A549 (cell line): Measurements from ENCODE around the gene SLC6A6. TPM values are rescaled to one million over a fixed set of nuclear protein-coding genes. Genes with fewer than 3 reads are reported as not detected.
A peak's percentile ranks its signal among the peaks of the same experiment; 100 is the strongest.

ENCODE experiments used
- ATAC-seq, 2 experiments: fragments of 200-7000 bp in 1 of 2; fragments of >200 bp in 1 of 2; cut with Nextera tagmentation in 1 of 2; cut with Tn5 transposase in 1 of 2; 3 replicates each; pipeline versions ENCODE4 v1.8.0 to v1.9.1; 2018 to 2020; ENCODE audit warnings: mild to moderate bottlenecking in 1 of 2, moderate library complexity in 1 of 2
- CTCF ChIA-PET: fragments of 300-600 bp; sonication (Branson Sonifier 250); formaldehyde crosslinking; extraction: SDS; loops from one replicate; lab custom pipeline; 2021; ENCODE audit warnings: antibody characterized with exemption, inconsistent platforms; lab: Yijun Ruan, JAX
- POLR2A ChIA-PET: fragments of 350-600 bp; formaldehyde crosslinking; extraction: SDS; loops from one replicate; lab custom pipeline; 2021; ENCODE audit warnings: antibody characterized with exemption, inconsistent platforms; lab: Yijun Ruan, JAX
- DNase-seq, 2 experiments: peaks; one replicate each; pipeline versions ENCODE4 v3.0.0 to v3.0.0-alpha.2; 2011 to 2016; ENCODE audit warnings: low read depth in 1 of 2, low spot score in 1 of 2
- FAIRE-seq: peaks from 2 replicates; lab custom pipeline; 2011; peaks lifted over from hg19 to GRCh38; lab: Jason Lieb, UNC
- H3K27ac ChIP-seq, 2 experiments: fragments of >200 bp; sonication (Bioruptor Twin); formaldehyde crosslinking; 3 replicates each; pipeline ENCODE4 v1.5.1; 2016 to 2017
- H3K4me1 ChIP-seq: fragments of >200 bp; sonication (Bioruptor Twin); formaldehyde crosslinking; 3 replicates; pipeline ENCODE4 v1.6.1; 2016
- H3K4me2 ChIP-seq: fragments of >200 bp; sonication (Bioruptor Twin); formaldehyde crosslinking; 3 replicates; pipeline ENCODE4 v1.6.1; 2016
- H3K4me3 ChIP-seq: fragments of >200 bp; sonication (Bioruptor Twin); formaldehyde crosslinking; 3 replicates; pipeline ENCODE4 v1.5.1; 2016
- H3K9me3 ChIP-seq: fragments of >200 bp; sonication (Bioruptor Twin); formaldehyde crosslinking; 3 replicates; pipeline ENCODE4 v1.6.1; 2016
- BHLHE40 ChIP-seq: IDR thresholded peaks from 2 replicates; pipeline ENCODE4 v1.6.1; 2012; ENCODE audit warnings: low read depth, low read length, inconsistent platforms
- CBX8 ChIP-seq: fragments of 200-600 bp; sonication (generic); IDR thresholded peaks from 2 replicates; pipeline ENCODE4 v1.6.1; 2016
- CEBPB ChIP-seq, 2 experiments: fragments of >200 bp in 1 of 2; sonication (Bioruptor Twin) in 1 of 2; formaldehyde crosslinking in 1 of 2; IDR thresholded peaks; 2 replicates each; pipeline ENCODE4 v1.6.1; 2012 to 2016
- EHF ChIP-seq: fragments of 250-450 bp; sonication (Bioruptor Pico); IDR thresholded peaks from 2 replicates; pipeline ENCODE4 v1.5.0; 2020; ENCODE audit warnings: mild to moderate bottlenecking
- EP300 ChIP-seq, 2 experiments: fragments of >200 bp; sonication (Bioruptor Twin); formaldehyde crosslinking; IDR thresholded peaks; 2 replicates in 1 of 2; 3 replicates in 1 of 2; pipeline ENCODE4 v1.6.1; 2016 to 2017
- FOSB ChIP-seq: fragments of 250-450 bp; sonication (Bioruptor Pico); IDR thresholded peaks from 2 replicates; pipeline ENCODE4 v1.5.0; 2020; ENCODE audit warnings: mild to moderate bottlenecking, moderate library complexity
- FOSL2 ChIP-seq, 2 experiments: fragments of 450-650 bp in 1 of 2; fragments of >200 bp in 1 of 2; sonication (Bioruptor Twin) in 1 of 2; formaldehyde crosslinking; IDR thresholded peaks; 2 replicates each; pipeline versions ENCODE4 v1.5.0 to v1.6.1; 2016 to 2020; ENCODE audit warnings: mild to moderate bottlenecking in 1 of 2, moderate library complexity in 1 of 2
- JUN ChIP-seq, 2 experiments: fragments of >200 bp; sonication (Bioruptor Twin); formaldehyde crosslinking; IDR thresholded peaks; 2 replicates in 1 of 2; 3 replicates in 1 of 2; pipeline ENCODE4 v1.6.1; 2016 to 2017
- MAFK ChIP-seq: fragments of 450-650 bp; IDR thresholded peaks from 2 replicates; pipeline ENCODE4 v1.6.1; 2014; ENCODE audit not compliant: partially characterized antibody
- NPAS2 ChIP-seq: fragments of 250-450 bp; sonication (Bioruptor Pico); IDR thresholded peaks from 2 replicates; pipeline ENCODE4 v1.8.0; 2022; ENCODE audit warnings: mild to moderate bottlenecking, moderate library complexity, borderline replicate concordance
- NR3C1 ChIP-seq: fragments of >200 bp; sonication (Bioruptor Twin); formaldehyde crosslinking; IDR thresholded peaks from 3 replicates; pipeline ENCODE4 v1.6.1; 2017
- POLR2A ChIP-seq: IDR thresholded peaks from 2 replicates; pipeline ENCODE4 v1.6.1; 2012; ENCODE audit warnings: mild to moderate bottlenecking, low read length
- RARB ChIP-seq: fragments of 250-450 bp; sonication (Bioruptor Pico); IDR thresholded peaks from 2 replicates; pipeline ENCODE4 v1.8.0; 2021; ENCODE audit warnings: mild to moderate bottlenecking, moderate library complexity
- RFX5 ChIP-seq: fragments of 450-650 bp; IDR thresholded peaks from 2 replicates; pipeline ENCODE4 v1.7.1; 2014; ENCODE audit warnings: antibody characterized with exemption, mild to moderate bottlenecking, moderate library complexity
- SMC3 ChIP-seq: fragments of >200 bp; sonication (Bioruptor Twin); formaldehyde crosslinking; IDR thresholded peaks from 3 replicates; pipeline ENCODE4 v1.6.1; 2018; ENCODE audit warnings: inconsistent platforms
- SREBF2 ChIP-seq: fragments of 450-650 bp; IDR thresholded peaks from 2 replicates; pipeline ENCODE4 v1.6.1; 2014; ENCODE audit warnings: mild to moderate bottlenecking, moderate library complexity
- ZC3H11A ChIP-seq: fragments of 450-650 bp; IDR thresholded peaks from 2 replicates; pipeline ENCODE4 v1.6.1; 2014; ENCODE audit warnings: antibody characterized with exemption, mild to moderate bottlenecking
- ZFP36 ChIP-seq: fragments of 450-650 bp; IDR thresholded peaks from 2 replicates; pipeline ENCODE4 v1.6.1; 2014; ENCODE audit warnings: borderline replicate concordance; ENCODE audit not compliant: partially characterized antibody
- ZSCAN20 ChIP-seq: fragments of 250-450 bp; sonication (Bioruptor Pico); IDR thresholded peaks from 2 replicates; pipeline ENCODE4 v1.8.0; 2022; ENCODE audit warnings: mild to moderate bottlenecking, moderate library complexity
- WGBS: methylation state at CpG from one replicate; pipeline ENCODE4 v1.1.6; 2017; ENCODE audit errors: missing lambda C conversion rate; 5-methylcytosine and 5-hydroxymethylcytosine counted together
- polyA plus RNA-seq, 4 experiments: library from polyadenylated mRNA; depleted of rRNA in 3 of 4; stranded (reverse); fragments of >200 nt; fragmentation: RNase III in 1 of 4; extraction: RNeasy Plus Mini Kit Qiagen cat#74134 plus additional on column Dnase treatment in 1 of 4; gene quantifications; 2 replicates in 3 of 4; 3 replicates in 1 of 4; pipeline ENCODE4 v1.2.3, GENCODE V29; 2011 to 2017
- TF ChIP-seq, protein P1 (sequence below): fragments of >200 bp; sonication (Bioruptor Twin); formaldehyde crosslinking; IDR thresholded peaks from 3 replicates; pipeline ENCODE4 v1.5.1; 2016
- TF ChIP-seq, protein P2 (sequence below): IDR thresholded peaks from 2 replicates; pipeline ENCODE4 v1.6.1; 2012
- TF ChIP-seq, protein P3 (sequence below): fragments of 200-600 bp; sonication (generic); IDR thresholded peaks from 2 replicates; pipeline ENCODE4 v1.6.1; 2016; ENCODE audit warnings: antibody characterized with exemption, mild to moderate bottlenecking, moderate library complexity
- TF ChIP-seq, protein P4 (sequence below): fragments of >200 bp; sonication (Bioruptor Twin); formaldehyde crosslinking; IDR thresholded peaks from 3 replicates; pipeline ENCODE4 v1.6.1; 2016
- TF ChIP-seq, protein P5 (sequence below): fragments of 150-350 bp; IDR thresholded peaks from 2 replicates; pipeline ENCODE4 v1.6.1; 2014; ENCODE audit warnings: low read depth, mild to moderate bottlenecking, low read length

The SLC6A6 gene
- polyA plus RNA-seq, 2 of the 4 experiments (the other 2 are of a cell fraction): 73.3 to 73.8 TPM

DNA sequence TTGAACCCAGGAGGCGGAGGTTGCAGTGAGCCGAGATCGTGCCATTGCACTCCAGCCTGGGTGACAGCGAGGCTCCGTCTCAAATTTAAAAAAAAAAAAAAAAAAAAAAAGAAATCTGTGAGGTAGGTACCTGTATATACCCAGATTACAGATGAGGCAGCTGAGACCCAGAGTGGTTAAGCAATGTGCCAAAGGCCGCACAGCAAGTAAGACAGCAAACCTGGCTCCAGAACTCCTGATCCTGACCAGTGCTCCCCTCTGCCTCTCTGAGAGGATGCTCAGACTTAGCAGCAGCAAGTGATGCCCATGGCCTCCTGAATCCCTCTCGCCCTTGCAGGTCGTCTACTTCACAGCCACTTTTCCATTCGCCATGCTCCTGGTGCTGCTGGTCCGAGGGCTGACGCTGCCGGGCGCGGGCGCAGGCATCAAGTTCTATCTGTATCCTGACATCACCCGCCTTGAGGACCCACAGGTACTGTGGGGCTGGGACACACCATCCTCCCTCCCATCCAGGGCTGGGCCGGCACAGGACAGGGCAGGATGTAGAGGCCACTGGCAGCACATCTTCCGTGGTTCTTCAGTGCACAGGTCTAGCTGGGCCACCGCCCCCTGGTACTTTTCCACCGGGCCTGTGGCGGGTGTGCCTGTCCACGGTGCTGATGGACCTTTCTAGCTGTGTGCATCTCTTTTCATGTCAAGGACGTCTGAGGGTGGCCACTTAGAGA, 63.9 kb downstream of the SLC6A6 start:
- H3K4me2 ChIP-seq: no peak overlapping the region
- ATAC-seq (peak; percentile 2 to 19; a peak in 2 of 6 replicates), DNase-seq (no peak), FAIRE-seq (no peak)
- ChIA-PET CTCF (interaction anchor here (0.6 to 4.5 kb wide), 18 partner anchors 13 to 570 kb away, joined by 3 to 101 read pairs (median 4); partner anchors contain the start of gene SLC6A6), POLR2A (no interaction called here)
- TF ChIP-seq, protein P1, sequence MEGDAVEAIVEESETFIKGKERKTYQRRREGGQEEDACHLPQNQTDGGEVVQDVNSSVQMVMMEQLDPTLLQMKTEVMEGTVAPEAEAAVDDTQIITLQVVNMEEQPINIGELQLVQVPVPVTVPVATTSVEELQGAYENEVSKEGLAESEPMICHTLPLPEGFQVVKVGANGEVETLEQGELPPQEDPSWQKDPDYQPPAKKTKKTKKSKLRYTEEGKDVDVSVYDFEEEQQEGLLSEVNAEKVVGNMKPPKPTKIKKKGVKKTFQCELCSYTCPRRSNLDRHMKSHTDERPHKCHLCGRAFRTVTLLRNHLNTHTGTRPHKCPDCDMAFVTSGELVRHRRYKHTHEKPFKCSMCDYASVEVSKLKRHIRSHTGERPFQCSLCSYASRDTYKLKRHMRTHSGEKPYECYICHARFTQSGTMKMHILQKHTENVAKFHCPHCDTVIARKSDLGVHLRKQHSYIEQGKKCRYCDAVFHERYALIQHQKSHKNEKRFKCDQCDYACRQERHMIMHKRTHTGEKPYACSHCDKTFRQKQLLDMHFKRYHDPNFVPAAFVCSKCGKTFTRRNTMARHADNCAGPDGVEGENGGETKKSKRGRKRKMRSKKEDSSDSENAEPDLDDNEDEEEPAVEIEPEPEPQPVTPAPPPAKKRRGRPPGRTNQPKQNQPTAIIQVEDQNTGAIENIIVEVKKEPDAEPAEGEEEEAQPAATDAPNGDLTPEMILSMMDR: no peak
- TF ChIP-seq BHLHE40 (no peak), ZSCAN20 (CRISPR knock-in tag) (no peak), ZFP36 (no peak), NR3C1 (no peak), RARB (no peak)
- peaks cover 10% of the 10 kb centered on the region for H3K4me1 ChIP-seq
- no peak overlapping the region for H3K4me3 ChIP-seq
- 91% methylated on average over 23 of the region's 23 CpGs for WGBS
- no peaks in the 10 kb centered on the region for H3K9me3 ChIP-seq
- H3K27ac ChIP-seq: no peak overlapping the region

DNA sequence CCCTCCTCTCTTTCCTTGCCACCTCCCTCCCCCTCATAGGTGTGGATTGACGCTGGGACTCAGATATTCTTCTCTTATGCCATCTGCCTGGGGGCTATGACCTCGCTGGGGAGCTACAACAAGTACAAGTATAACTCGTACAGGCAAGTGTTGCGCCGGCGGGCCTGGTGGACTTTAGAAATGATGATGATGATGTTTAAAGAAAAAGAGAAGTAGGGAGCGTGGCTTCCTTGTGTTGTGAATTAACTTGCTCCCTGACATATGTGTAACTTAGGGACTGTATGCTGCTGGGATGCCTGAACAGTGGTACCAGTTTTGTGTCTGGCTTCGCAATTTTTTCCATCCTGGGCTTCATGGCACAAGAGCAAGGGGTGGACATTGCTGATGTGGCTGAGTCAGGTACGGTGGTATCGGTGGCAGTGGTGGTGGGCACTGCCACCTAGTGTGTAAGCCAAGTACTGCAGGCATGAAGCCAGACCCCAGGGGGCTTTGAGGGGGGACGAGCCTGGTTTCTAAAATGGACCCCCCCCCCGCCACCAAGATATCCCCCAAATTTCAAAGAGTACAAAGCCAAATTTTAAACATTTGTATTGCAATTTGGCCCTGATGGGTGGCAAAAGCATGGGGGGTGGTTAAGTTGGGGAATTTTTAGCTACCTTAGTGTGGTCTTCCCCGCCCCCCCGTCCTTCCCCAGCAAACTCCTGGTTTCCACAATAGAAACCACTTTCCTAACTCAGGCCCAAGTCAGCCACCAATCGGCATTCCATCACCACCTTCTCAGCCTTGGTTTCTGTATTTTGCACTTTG, 65.6 kb downstream of the SLC6A6 start:
- FAIRE-seq (peak; percentile 59), DNase-seq (peak; percentile 51 to 91), ATAC-seq (peak; percentile 51 to 68; a peak in 5 of 6 replicates)
- ChIA-PET CTCF (interaction anchor here (0.7 to 4.5 kb wide), 83 partner anchors 8 to 1207 kb away, joined by 3 to 101 read pairs (median 4); partner anchors contain the start of gene SLC6A6), POLR2A (interaction anchor here (0.8 kb wide), 1 partner anchor 15 kb away, joined by 3 read pairs; no protein-coding TSS in a partner anchor)
- no peaks in the 10 kb centered on the region for H3K9me3 ChIP-seq
- H3K27ac ChIP-seq: no peak overlapping the region
- H3K4me1 ChIP-seq: peaks cover 24% of the 10 kb centered on the region
- no peak overlapping the region for H3K4me2 ChIP-seq
- no peak overlapping the region for H3K4me3 ChIP-seq
- 67% methylated on average over 15 of the region's 15 CpGs for WGBS
- TF ChIP-seq ZFP36 (peak; percentile 10), JUN (IDR thresholded peaks at IDR 0.05) (no peak), CBX8 (no peak), SREBF2 (no peak), FOSB (CRISPR knock-in tag) (no peak), CEBPB (IDR thresholded peaks at IDR 0.05) (no peak), EHF (no peak), EP300 (IDR thresholded peaks at IDR 0.05) (no peak), RFX5 (no peak), ZSCAN20 (CRISPR knock-in tag) (no peak), MAFK (peak; percentile 40), POLR2A (no peak), FOSL2 (IDR thresholded peaks at IDR 0.05) (no peak), FOSL2 (CRISPR knock-in tag; IDR thresholded peaks at IDR 0.05) (no peak), SMC3 (peak; percentile 79), ZC3H11A (no peak), NPAS2 (CRISPR knock-in tag) (no peak)
- TF ChIP-seq, protein P2, sequence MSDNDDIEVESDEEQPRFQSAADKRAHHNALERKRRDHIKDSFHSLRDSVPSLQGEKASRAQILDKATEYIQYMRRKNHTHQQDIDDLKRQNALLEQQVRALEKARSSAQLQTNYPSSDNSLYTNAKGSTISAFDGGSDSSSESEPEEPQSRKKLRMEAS: no peak
- TF ChIP-seq, protein P3, sequence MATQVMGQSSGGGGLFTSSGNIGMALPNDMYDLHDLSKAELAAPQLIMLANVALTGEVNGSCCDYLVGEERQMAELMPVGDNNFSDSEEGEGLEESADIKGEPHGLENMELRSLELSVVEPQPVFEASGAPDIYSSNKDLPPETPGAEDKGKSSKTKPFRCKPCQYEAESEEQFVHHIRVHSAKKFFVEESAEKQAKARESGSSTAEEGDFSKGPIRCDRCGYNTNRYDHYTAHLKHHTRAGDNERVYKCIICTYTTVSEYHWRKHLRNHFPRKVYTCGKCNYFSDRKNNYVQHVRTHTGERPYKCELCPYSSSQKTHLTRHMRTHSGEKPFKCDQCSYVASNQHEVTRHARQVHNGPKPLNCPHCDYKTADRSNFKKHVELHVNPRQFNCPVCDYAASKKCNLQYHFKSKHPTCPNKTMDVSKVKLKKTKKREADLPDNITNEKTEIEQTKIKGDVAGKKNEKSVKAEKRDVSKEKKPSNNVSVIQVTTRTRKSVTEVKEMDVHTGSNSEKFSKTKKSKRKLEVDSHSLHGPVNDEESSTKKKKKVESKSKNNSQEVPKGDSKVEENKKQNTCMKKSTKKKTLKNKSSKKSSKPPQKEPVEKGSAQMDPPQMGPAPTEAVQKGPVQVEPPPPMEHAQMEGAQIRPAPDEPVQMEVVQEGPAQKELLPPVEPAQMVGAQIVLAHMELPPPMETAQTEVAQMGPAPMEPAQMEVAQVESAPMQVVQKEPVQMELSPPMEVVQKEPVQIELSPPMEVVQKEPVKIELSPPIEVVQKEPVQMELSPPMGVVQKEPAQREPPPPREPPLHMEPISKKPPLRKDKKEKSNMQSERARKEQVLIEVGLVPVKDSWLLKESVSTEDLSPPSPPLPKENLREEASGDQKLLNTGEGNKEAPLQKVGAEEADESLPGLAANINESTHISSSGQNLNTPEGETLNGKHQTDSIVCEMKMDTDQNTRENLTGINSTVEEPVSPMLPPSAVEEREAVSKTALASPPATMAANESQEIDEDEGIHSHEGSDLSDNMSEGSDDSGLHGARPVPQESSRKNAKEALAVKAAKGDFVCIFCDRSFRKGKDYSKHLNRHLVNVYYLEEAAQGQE: no peak
- TF ChIP-seq, protein P4, sequence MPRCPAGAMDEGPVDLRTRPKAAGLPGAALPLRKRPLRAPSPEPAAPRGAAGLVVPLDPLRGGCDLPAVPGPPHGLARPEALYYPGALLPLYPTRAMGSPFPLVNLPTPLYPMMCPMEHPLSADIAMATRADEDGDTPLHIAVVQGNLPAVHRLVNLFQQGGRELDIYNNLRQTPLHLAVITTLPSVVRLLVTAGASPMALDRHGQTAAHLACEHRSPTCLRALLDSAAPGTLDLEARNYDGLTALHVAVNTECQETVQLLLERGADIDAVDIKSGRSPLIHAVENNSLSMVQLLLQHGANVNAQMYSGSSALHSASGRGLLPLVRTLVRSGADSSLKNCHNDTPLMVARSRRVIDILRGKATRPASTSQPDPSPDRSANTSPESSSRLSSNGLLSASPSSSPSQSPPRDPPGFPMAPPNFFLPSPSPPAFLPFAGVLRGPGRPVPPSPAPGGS: no peak
- TF ChIP-seq, protein P5, sequence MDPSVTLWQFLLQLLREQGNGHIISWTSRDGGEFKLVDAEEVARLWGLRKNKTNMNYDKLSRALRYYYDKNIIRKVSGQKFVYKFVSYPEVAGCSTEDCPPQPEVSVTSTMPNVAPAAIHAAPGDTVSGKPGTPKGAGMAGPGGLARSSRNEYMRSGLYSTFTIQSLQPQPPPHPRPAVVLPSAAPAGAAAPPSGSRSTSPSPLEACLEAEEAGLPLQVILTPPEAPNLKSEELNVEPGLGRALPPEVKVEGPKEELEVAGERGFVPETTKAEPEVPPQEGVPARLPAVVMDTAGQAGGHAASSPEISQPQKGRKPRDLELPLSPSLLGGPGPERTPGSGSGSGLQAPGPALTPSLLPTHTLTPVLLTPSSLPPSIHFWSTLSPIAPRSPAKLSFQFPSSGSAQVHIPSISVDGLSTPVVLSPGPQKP: no peak
- TF ChIP-seq, protein P1: peak; percentile 74
